Activated CD8-positive, alpha-beta T cell treated with anti-CD3 and anti-CD28 coated beads for 36 hours (primary cell): ENCODE results near the gene CDH10. TPM values are rescaled to one million over a fixed set of nuclear protein-coding genes. Genes with fewer than 3 reads are reported as not detected.

Experiments
- ATAC-seq: fragments of 200-7000 bp; cut with Tn5 transposase; one replicate; pipeline ENCODE4 v1.10.0; 2021; ENCODE audit warnings: mild to moderate bottlenecking, moderate library complexity
- CTCF ChIA-PET: fragments of 350-600 bp; sonication (Branson Sonifier 250); formaldehyde crosslinking; loops from one replicate; lab custom pipeline; 2021; ENCODE audit warnings: antibody characterized with exemption; lab: Charles Lee
- POLR2A ChIA-PET: fragments of 350-600 bp; sonication (Branson Sonifier 250); formaldehyde crosslinking; loops from one replicate; lab custom pipeline; 2021; ENCODE audit warnings: antibody characterized with exemption; lab: Charles Lee
- DNase-seq: peaks from one replicate; pipeline ENCODE4 v3.0.0-alpha.2; 2020
- H3K27ac Mint-ChIP-seq: one replicate; pipeline ENCODE4 v1.8.0; 2021; ENCODE audit warnings: mild to moderate bottlenecking, mixed read lengths
- H3K27me3 Mint-ChIP-seq: one replicate; pipeline ENCODE4 v1.8.0; 2021; ENCODE audit warnings: mixed read lengths
- H3K36me3 Mint-ChIP-seq: one replicate; pipeline ENCODE4 v1.8.0; 2021; ENCODE audit warnings: low read depth, mixed read lengths
- H3K4me1 Mint-ChIP-seq: one replicate; pipeline ENCODE4 v1.8.0; 2021; ENCODE audit warnings: low read depth, mixed read lengths
- H3K4me3 Mint-ChIP-seq: one replicate; pipeline ENCODE4 v1.8.0; 2021; ENCODE audit warnings: mild to moderate bottlenecking, moderate library complexity, mixed read lengths
- H3K9me3 Mint-ChIP-seq: one replicate; pipeline ENCODE4 v1.8.0; 2021; ENCODE audit warnings: mixed read lengths
- CTCF ChIP-seq: fragments of 200-600 bp; IDR thresholded peaks from one replicate; pipeline ENCODE4 v1.8.0; 2022; ENCODE audit warnings: antibody characterized with exemption, mild to moderate bottlenecking
- intact Hi-C: fragments of 100-400 bp; cut with micrococcal nuclease; formaldehyde crosslinking; loops from one replicate; pipeline ENCODE4 v1.10.0; 2022
- total RNA-seq, 2 experiments: library from RNA; stranded (reverse); gene quantifications; one replicate each; pipeline ENCODE4 v1.2.3, GENCODE V29; 2021

Gene CDH10
- total RNA-seq, 2 experiments from 2014 or later = not detected

- H3K36me3 Mint-ChIP-seq = no peaks in the 10 kb centered on the region
- ATAC-seq (no peak), DNase-seq (no peak)
- ChIA-PET POLR2A (no interaction called here), CTCF (no interaction called here)
- no peaks in the 10 kb centered on the region for H3K4me1 Mint-ChIP-seq
- H3K27me3 Mint-ChIP-seq = no peaks in the 10 kb centered on the region
- intact Hi-C loops = no loop called here
- peaks cover 12% of the 10 kb centered on the region for H3K9me3 Mint-ChIP-seq
- no peak overlapping the region for H3K4me3 Mint-ChIP-seq
- no peak for TF ChIP-seq CTCF
- H3K27ac Mint-ChIP-seq = no peak overlapping the region
These were observed 4.8 kb upstream of the CDH10 start for GRCh38 chr5:24649531-24649930.

GRCh38 chr5:24646915-24647314, 2.1 kb upstream of the CDH10 start:
- Mint-ChIP-seq H3K36me3 (no peaks in the 10 kb centered on the region), H3K27ac (no peak overlapping the region), H3K27me3 (no peaks in the 10 kb centered on the region), H3K9me3 (peaks cover 3% of the 10 kb centered on the region), H3K4me1 (no peaks in the 10 kb centered on the region), H3K4me3 (no peak overlapping the region)
- ChIA-PET POLR2A (no interaction called here), CTCF (no interaction called here)
- intact Hi-C loops = no loop called here
- ATAC-seq (no peak), DNase-seq (no peak)
- no peak for TF ChIP-seq CTCF

- POLR2A ChIA-PET = no interaction called here
- no peak overlapping the region for H3K27ac Mint-ChIP-seq
- intact Hi-C loops = no loop called here
- no peak for DNase-seq
- H3K9me3 Mint-ChIP-seq = peaks cover 1% of the 10 kb centered on the region
- H3K4me3 Mint-ChIP-seq = no peak overlapping the region
- no peaks in the 10 kb centered on the region for H3K4me1 Mint-ChIP-seq
- CTCF ChIA-PET = no interaction called here
- no peaks in the 10 kb centered on the region for H3K27me3 Mint-ChIP-seq
- TF ChIP-seq CTCF = no peak
- no peak for ATAC-seq
- H3K36me3 Mint-ChIP-seq = no peaks in the 10 kb centered on the region
These were observed 705 bp upstream of the CDH10 start for GRCh38 chr5:24645483-24645882.

- TF ChIP-seq CTCF = no peak
- Mint-ChIP-seq H3K4me3 (no peak overlapping the region), H3K27ac (no peak overlapping the region), H3K36me3 (no peaks in the 10 kb centered on the region), H3K9me3 (peaks cover 7% of the 10 kb centered on the region), H3K4me1 (no peaks in the 10 kb centered on the region), H3K27me3 (no peaks in the 10 kb centered on the region)
- DNase-seq (no peak), ATAC-seq (no peak)
- intact Hi-C loops = no loop called here
- ChIA-PET POLR2A (no interaction called here), CTCF (no interaction called here)
These were observed 898 bp downstream of the CDH10 start for GRCh38 chr5:24643880-24644279.

GRCh38 chr5:24643156-24643555, 1.6 kb downstream of the CDH10 start:
- intact Hi-C loops = no loop called here
- Mint-ChIP-seq H3K36me3 (no peaks in the 10 kb centered on the region), H3K4me3 (no peak overlapping the region), H3K9me3 (peaks cover 7% of the 10 kb centered on the region), H3K27me3 (no peaks in the 10 kb centered on the region), H3K27ac (no peak overlapping the region), H3K4me1 (no peaks in the 10 kb centered on the region)
- POLR2A ChIA-PET = no interaction called here
- CTCF ChIA-PET = no interaction called here
- DNase-seq = no peak
- TF ChIP-seq CTCF = no peak
- ATAC-seq = no peak
